Sigmoid colon (tissue), 3 donors: Measurements from ENCODE around the gene CALML4.

Experiments used
- CTCF ChIP-seq, 4 experiments: fragments of 450-650 bp in 3 of 4; fragments of 200-600 bp in 1 of 4; IDR thresholded peaks; one replicate each; pipeline ENCODE4 v1.5.1; 2016 to 2019; ENCODE audit warnings: antibody characterized with exemption in 4 of 4, mild to moderate bottlenecking in 3 of 4, moderate library complexity in 2 of 4
- POLR2A ChIP-seq, 2 donors: fragments of 450-650 bp; IDR thresholded peaks; one replicate each; pipeline ENCODE4 v1.6.1; 2016; ENCODE audit warnings: antibody characterized with exemption in 2 of 2, mild to moderate bottlenecking in 2 of 2, moderate library complexity in 2 of 2

- no peak for TF ChIP-seq CTCF (IDR thresholded peaks at IDR 0.05)
- TF ChIP-seq POLR2A (IDR thresholded peaks at IDR 0.05), result no peak
Measured at GRCh38 chr15:68206711-68207151, 1.6 kb upstream of the CALML4 start.
